G401 (cell line): ENCODE results near the gene TNNI3K. TPM values are rescaled to one million over a fixed set of nuclear protein-coding genes. Genes with fewer than 3 reads are reported as not detected.
A peak's percentile ranks its signal among the peaks of the same experiment; 100 is the strongest.

ENCODE experiments used
- DNase-seq: peaks from one replicate; pipeline ENCODE4 v3.0.0-alpha.2; 2015; ENCODE audit warnings: low spot score
- in situ Hi-C: cut with HindIII; loops from 2 replicates; pipeline ENCODE4 v1.10.0; 2016; ENCODE audit warnings: low sequenced_read_pairs, mixed read lengths
- total RNA-seq: library from RNA; depleted of rRNA; stranded (reverse); fragments of >200 nt; shearing (Covaris generic); gene quantifications from 2 replicates; pipeline ENCODE4 v1.2.3, GENCODE V29; 2014

Gene TNNI3K
- total RNA-seq, 1 experiment from 2014 or later, result not detected

GRCh38 chr1:74271503-74271902, 36.3 kb downstream of the TNNI3K start:
- in situ Hi-C loops, result no loop called here
- DNase-seq, result no peak

- DNase-seq, result no peak
- in situ Hi-C loops, result no loop called here
Observed at GRCh38 chr1:74280642-74281396, 45.6 kb downstream of the TNNI3K start.

GRCh38 chr1:74286414-74286813, 51.2 kb downstream of the TNNI3K start:
- in situ Hi-C loops, result no loop called here
- DNase-seq, result no peak

GRCh38 chr1:74314438-74314837, 79.3 kb downstream of the TNNI3K start:
- in situ Hi-C loops, result no loop called here

GRCh38 chr1:74316302-74316701, 81.1 kb downstream of the TNNI3K start:
- in situ Hi-C loops, result no loop called here
- DNase-seq, result no peak

More at GRCh38 chr1:74314438-74314837, 79.3 kb downstream of the TNNI3K start:
- no peak for DNase-seq

- in situ Hi-C loops, result no loop called here
- no peak for DNase-seq
Observed at GRCh38 chr1:74317663-74318062, 82.5 kb downstream of the TNNI3K start.

- in situ Hi-C loops, result no loop called here
Observed at GRCh38 chr1:74323937-74324473, 88.8 kb downstream of the TNNI3K start.

GRCh38 chr1:74324684-74325448, 89.7 kb downstream of the TNNI3K start:
- DNase-seq, result no peak
- in situ Hi-C loops, result no loop called here

More at GRCh38 chr1:74323937-74324473, 88.8 kb downstream of the TNNI3K start:
- no peak for DNase-seq

- DNase-seq, result no peak
- in situ Hi-C loops, result no loop called here
Observed at GRCh38 chr1:74328851-74329250, 93.7 kb downstream of the TNNI3K start.

GRCh38 chr1:74333244-74333643, 98.1 kb downstream of the TNNI3K start:
- in situ Hi-C loops, result no loop called here
- DNase-seq, result no peak

- no peak for DNase-seq
- in situ Hi-C loops, result no loop called here
Observed at GRCh38 chr1:74334147-74334546, 99.0 kb downstream of the TNNI3K start.

GRCh38 chr1:74340656-74341055, 105.5 kb downstream of the TNNI3K start:
- in situ Hi-C loops, result no loop called here
- no peak for DNase-seq

- DNase-seq, result peak; percentile 61
- in situ Hi-C loops, result no loop called here
Observed at GRCh38 chr1:74341702-74342339, 106.6 kb downstream of the TNNI3K start.

GRCh38 chr1:74343216-74343615, 108.0 kb downstream of the TNNI3K start:
- no peak for DNase-seq
- in situ Hi-C loops, result no loop called here

GRCh38 chr1:74344387-74344786, 109.2 kb downstream of the TNNI3K start:
- in situ Hi-C loops, result no loop called here

GRCh38 chr1:74356493-74356892, 121.3 kb downstream of the TNNI3K start:
- no peak for DNase-seq
- in situ Hi-C loops, result no loop called here

More at GRCh38 chr1:74344387-74344786, 109.2 kb downstream of the TNNI3K start:
- DNase-seq, result peak; percentile 33

- in situ Hi-C loops, result no loop called here
- no peak for DNase-seq
Observed at GRCh38 chr1:74357150-74357549, 122.0 kb downstream of the TNNI3K start.

- DNase-seq, result no peak
- in situ Hi-C loops, result no loop called here
Observed at GRCh38 chr1:74357756-74358155, 122.6 kb downstream of the TNNI3K start.

GRCh38 chr1:74362691-74363090, 127.5 kb downstream of the TNNI3K start:
- in situ Hi-C loops, result no loop called here
- peak; percentile 76 for DNase-seq

- in situ Hi-C loops, result no loop called here
- DNase-seq, result peak; percentile 91
Observed at GRCh38 chr1:74363220-74363619, 128.0 kb downstream of the TNNI3K start.
